ENCODE data around the gene GRK5. TPM values are rescaled to one million over a fixed set of nuclear protein-coding genes. Genes with fewer than 3 reads are reported as not detected.

GRK5 gene
- total RNA-seq, 6 experiments from 2014 or later, result 9.7 to 16.8 (median 15.9) TPM

DNA sequence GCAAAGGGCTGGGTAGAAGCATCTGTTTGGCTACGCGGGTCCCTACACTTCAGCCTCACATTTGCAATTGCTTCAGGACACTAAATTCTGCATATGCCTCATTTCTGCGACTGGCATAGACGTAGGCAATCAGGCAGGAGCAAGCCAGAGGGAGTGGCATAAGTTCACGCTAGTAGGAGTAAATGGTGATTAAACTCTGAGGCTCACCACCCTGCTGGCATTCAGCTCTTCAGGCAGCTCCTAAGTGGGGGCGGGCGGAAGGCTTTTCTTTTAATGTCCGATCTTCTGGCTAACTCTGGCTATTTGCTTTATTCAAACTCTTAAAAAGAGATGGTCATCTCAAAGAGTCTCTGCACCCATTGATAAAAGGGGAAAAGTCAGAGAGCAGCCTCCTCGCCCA is 289.9 kb downstream of the GRK5 start:
- peaks cover 8% of the 10 kb centered on the region; the same call in 1 of the 2 replicates for H3K36me3 Mint-ChIP-seq (ENCODE audit: low read depth)

DNA sequence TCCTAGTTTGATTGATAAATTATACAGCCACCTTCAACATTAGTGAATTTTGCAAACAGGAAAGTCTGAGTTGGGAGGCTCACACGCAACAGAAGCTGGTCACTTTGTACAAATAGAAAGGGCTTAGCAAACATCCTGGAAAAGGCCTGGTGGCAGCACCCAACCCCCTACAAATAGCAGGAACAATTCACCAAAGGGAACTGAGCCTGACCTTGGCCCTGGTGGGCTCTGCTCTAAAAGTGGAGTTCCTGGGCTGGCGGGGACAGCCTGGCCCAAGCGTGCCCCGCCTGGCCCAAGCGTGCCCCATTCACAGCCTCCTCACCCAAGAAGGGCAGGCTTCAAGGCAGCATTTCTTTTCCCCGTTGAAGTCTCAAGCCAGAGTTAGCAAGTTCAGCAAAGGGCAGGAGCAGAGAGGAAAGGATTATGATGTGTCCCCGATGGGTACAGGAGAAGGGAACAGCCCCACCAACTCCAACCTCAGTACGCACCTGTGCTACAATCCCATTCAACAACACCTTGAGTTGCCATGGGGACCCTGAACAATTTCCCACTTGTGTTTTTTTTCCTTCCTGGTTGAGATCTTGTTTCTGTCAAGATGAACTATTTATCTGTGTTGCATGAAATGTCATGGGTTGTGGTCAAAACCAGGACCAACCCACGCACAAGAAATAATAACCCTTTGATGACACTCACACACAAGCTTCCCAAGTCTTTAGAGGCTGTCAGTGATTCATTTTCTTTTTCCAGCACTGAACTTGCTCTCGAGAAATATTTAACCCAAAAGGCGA is 291.7 kb downstream of the GRK5 start:
- no peaks in the 10 kb centered on the region for H3K9me3 Mint-ChIP-seq
- H3K27ac Mint-ChIP-seq, result no peak overlapping the region; the same call in 1 of the 2 replicates

More for the DNA sequence above, 289.9 kb downstream of the GRK5 start:
- DNase-seq, result no peak
- Mint-ChIP-seq H3K27ac (0 out of 2 replicates have a peak overlapping the region, but pooled peaks have one; percentile 40), H3K4me3 (no peak overlapping the region), H3K27me3 (ENCODE audit: insufficient read depth) (peaks cover 5% of the 10 kb centered on the region; the same call in 1 of the 2 replicates), H3K4me1 (ENCODE audit: low read depth) (peaks cover 28% of the 10 kb centered on the region), H3K9me3 (no peaks in the 10 kb centered on the region)
- TF ChIP-seq, protein P1, sequence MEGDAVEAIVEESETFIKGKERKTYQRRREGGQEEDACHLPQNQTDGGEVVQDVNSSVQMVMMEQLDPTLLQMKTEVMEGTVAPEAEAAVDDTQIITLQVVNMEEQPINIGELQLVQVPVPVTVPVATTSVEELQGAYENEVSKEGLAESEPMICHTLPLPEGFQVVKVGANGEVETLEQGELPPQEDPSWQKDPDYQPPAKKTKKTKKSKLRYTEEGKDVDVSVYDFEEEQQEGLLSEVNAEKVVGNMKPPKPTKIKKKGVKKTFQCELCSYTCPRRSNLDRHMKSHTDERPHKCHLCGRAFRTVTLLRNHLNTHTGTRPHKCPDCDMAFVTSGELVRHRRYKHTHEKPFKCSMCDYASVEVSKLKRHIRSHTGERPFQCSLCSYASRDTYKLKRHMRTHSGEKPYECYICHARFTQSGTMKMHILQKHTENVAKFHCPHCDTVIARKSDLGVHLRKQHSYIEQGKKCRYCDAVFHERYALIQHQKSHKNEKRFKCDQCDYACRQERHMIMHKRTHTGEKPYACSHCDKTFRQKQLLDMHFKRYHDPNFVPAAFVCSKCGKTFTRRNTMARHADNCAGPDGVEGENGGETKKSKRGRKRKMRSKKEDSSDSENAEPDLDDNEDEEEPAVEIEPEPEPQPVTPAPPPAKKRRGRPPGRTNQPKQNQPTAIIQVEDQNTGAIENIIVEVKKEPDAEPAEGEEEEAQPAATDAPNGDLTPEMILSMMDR (IDR thresholded peaks at IDR 0.05), result no peak

DNA sequence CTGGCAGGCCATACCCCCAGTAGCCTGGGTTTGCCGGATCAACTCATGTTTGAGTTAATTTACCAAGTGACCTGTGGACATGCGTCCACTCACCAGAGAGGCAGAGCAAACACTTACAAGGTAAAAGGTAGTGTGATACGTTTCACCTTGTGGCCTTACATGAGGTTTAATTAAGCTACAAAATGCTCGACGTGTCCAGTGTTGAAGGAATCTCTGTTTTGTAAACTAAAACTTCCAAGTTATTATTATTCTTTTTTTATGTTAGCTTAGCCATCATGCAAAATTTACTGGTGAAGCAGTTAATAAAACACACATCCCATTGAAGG is 292.3 kb downstream of the GRK5 start:
- peaks cover 17% of the 10 kb centered on the region for H3K4me1 Mint-ChIP-seq (ENCODE audit: low read depth)
- H3K9me3 Mint-ChIP-seq, result no peaks in the 10 kb centered on the region
- TF ChIP-seq, protein P1 (IDR thresholded peaks at IDR 0.05), result no peak
- H3K27ac Mint-ChIP-seq, result no peak overlapping the region; the same call in 1 of the 2 replicates
- H3K36me3 Mint-ChIP-seq (ENCODE audit: low read depth), result peaks cover 8% of the 10 kb centered on the region; the same call in 1 of the 2 replicates
- no peak for DNase-seq
- H3K4me3 Mint-ChIP-seq, result no peak overlapping the region
- peaks cover 5% of the 10 kb centered on the region; the same call in 1 of the 2 replicates for H3K27me3 Mint-ChIP-seq (ENCODE audit: insufficient read depth)

More for the DNA sequence above, 291.7 kb downstream of the GRK5 start:
- TF ChIP-seq, protein P1 (IDR thresholded peaks at IDR 0.05), result no peak
- Mint-ChIP-seq H3K36me3 (ENCODE audit: low read depth) (peaks cover 8% of the 10 kb centered on the region; the same call in 1 of the 2 replicates), H3K27me3 (ENCODE audit: insufficient read depth) (peaks cover 5% of the 10 kb centered on the region; the same call in 1 of the 2 replicates), H3K4me3 (no peak overlapping the region), H3K4me1 (ENCODE audit: low read depth) (peaks cover 23% of the 10 kb centered on the region)
- no peak for DNase-seq

DNA sequence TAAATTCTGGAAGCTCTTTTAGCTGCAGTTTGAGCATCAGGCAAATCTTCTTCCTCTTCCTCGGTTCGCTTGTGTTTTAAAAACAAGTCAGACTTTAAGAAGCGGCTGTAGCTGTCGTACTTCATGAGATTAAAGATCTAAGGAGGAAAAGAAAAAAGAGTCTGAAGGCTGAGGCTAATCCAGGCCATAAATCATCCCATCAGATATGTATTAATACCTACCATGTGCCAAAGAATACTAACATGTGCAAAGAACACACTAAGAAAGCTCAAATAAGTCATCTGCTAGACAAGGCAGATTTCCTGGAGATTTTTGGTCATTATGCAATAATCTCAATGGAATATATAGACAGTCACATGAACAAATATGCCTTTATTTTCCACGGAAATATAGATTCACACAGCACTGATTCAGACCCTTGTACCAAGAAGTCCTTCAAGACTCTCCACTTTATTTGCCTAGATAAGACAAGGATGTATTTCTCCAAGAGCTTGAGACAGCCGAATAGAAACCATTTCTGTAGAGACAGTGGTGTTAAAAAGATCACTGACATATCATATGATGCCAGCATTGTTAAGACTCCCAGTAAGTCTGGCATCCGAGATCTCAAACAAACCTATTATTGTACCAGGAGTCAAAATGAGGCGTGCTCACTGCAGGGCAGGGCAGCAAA is 292.9 kb downstream of the GRK5 start:
- TF ChIP-seq, protein P1 (IDR thresholded peaks at IDR 0.05), result no peak
- Mint-ChIP-seq H3K36me3 (ENCODE audit: low read depth) (peaks cover 9% of the 10 kb centered on the region; the same call in 1 of the 2 replicates), H3K27me3 (ENCODE audit: insufficient read depth) (peaks cover 5% of the 10 kb centered on the region), H3K4me1 (ENCODE audit: low read depth) (peaks cover 11% of the 10 kb centered on the region), H3K9me3 (no peaks in the 10 kb centered on the region), H3K27ac (no peak overlapping the region), H3K4me3 (no peak overlapping the region)
- DNase-seq, result no peak

DNA sequence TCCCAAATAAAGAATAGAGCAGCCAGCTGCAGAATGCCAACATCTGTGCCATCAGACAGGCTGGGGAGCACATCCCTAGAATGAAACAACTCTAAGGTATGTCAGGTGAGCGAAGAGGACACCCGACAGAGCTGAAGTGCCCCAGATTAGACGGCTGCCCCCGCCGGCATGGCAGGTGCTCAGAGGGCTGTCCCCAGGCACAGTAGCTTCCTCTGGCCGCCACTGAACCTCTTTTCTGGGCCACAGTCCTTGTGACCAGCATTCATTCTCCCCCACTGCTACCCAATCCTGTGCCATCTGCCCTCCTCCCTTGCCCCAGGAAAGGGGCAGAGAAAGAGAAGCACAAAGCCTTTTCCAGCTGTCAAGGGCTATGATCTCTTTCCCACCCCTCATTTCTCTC is 293.4 kb downstream of the GRK5 start:
- H3K27ac Mint-ChIP-seq, result no peak overlapping the region
- TF ChIP-seq, protein P1 (IDR thresholded peaks at IDR 0.05), result no peak

More for the DNA sequence above, 293.4 kb downstream of the GRK5 start:
- DNase-seq, result no peak
- Mint-ChIP-seq H3K4me3 (no peak overlapping the region), H3K4me1 (ENCODE audit: low read depth) (peaks cover 6% of the 10 kb centered on the region; the same call in 1 of the 2 replicates), H3K27me3 (ENCODE audit: insufficient read depth) (peaks cover 6% of the 10 kb centered on the region), H3K36me3 (ENCODE audit: low read depth) (peaks cover 7% of the 10 kb centered on the region; the same call in 1 of the 2 replicates), H3K9me3 (no peaks in the 10 kb centered on the region)
